Adrenal gland (tissue), 5 donors: ENCODE data around the gene KIRREL3.

Experiments used
- CTCF ChIP-seq, 6 experiments: fragments of 450-650 bp in 4 of 6; fragments of 200-600 bp in 2 of 6; sonication (generic) in 1 of 6; IDR thresholded peaks; 1 replicate in 5 of 6; 2 replicates in 1 of 6; pipeline versions ENCODE4 v1.5.1 to v1.8.0; 2016 to 2021; ENCODE audit warnings: antibody characterized with exemption in 6 of 6, mild to moderate bottlenecking in 2 of 6, moderate library complexity in 1 of 6
- POLR2A ChIP-seq, 2 donors: fragments of 450-650 bp; IDR thresholded peaks; one replicate each; pipeline ENCODE4 v1.6.1; 2017; ENCODE audit warnings: antibody characterized with exemption in 2 of 2, mild to moderate bottlenecking in 2 of 2, moderate library complexity in 1 of 2
- donor health status: DM: no; HTN: no; CAD: no.

- TF ChIP-seq POLR2A (IDR thresholded peaks at IDR 0.05): no peak
- no peak for TF ChIP-seq CTCF (IDR thresholded peaks at IDR 0.05)
These were observed 475.4 kb downstream of the KIRREL3 start for GRCh38 chr11:126525216-126525615.
